Activated CD4-positive, alpha-beta T cell treated with anti-CD3 and anti-CD28 coated beads for 36 hours (primary cell): ENCODE measurements around the gene STAT1. TPM values are rescaled to one million over a fixed set of nuclear protein-coding genes. Genes with fewer than 3 reads are reported as not detected.

Experiments used
- ATAC-seq: fragments of 200-7000 bp; cut with Tn5 transposase; one replicate; pipeline ENCODE4 v1.10.0; 2021; ENCODE audit warnings: mild to moderate bottlenecking, moderate library complexity
- CTCF ChIA-PET: fragments of 350-600 bp; sonication (Branson Sonifier 250); formaldehyde crosslinking; loops from one replicate; lab custom pipeline; 2021; ENCODE audit warnings: antibody characterized with exemption; lab: Charles Lee
- POLR2A ChIA-PET: fragments of 350-600 bp; sonication (Branson Sonifier 250); formaldehyde crosslinking; loops from one replicate; lab custom pipeline; 2021; ENCODE audit warnings: antibody characterized with exemption, inconsistent platforms; lab: Charles Lee
- DNase-seq: peaks from one replicate; pipeline ENCODE4 v3.0.0-alpha.2; 2020
- H3K27ac Mint-ChIP-seq: one replicate; pipeline ENCODE4 v1.8.0; 2021; ENCODE audit warnings: mixed read lengths
- H3K27me3 Mint-ChIP-seq: one replicate; pipeline ENCODE4 v1.8.0; 2021; ENCODE audit warnings: mixed read lengths
- H3K36me3 Mint-ChIP-seq: one replicate; pipeline ENCODE4 v1.8.0; 2021; ENCODE audit warnings: low read depth, mixed read lengths
- H3K4me1 Mint-ChIP-seq: one replicate; pipeline ENCODE4 v1.8.0; 2021; ENCODE audit warnings: mixed read lengths
- H3K4me3 Mint-ChIP-seq: one replicate; pipeline ENCODE4 v1.8.0; 2021; ENCODE audit warnings: mild to moderate bottlenecking, moderate library complexity, mixed read lengths
- H3K9me3 Mint-ChIP-seq: one replicate; pipeline ENCODE4 v1.8.0; 2021; ENCODE audit warnings: low read depth, mixed read lengths
- intact Hi-C, 2 experiments: fragments of 100-400 bp; cut with DNase I in 1 of 2; cut with micrococcal nuclease in 1 of 2; formaldehyde crosslinking; loops; one replicate each; pipeline versions ENCODE4 v1.14.2 to v1.15.1; 2022 to 2024; cut with DNase I, micrococcal nuclease
- total RNA-seq, 2 experiments: library from RNA; stranded (reverse); gene quantifications; one replicate each; pipeline ENCODE4 v1.2.3, GENCODE V29; 2021

STAT1 gene
- total RNA-seq, 2 experiments from 2014 or later, result 317 to 343 TPM

DNA sequence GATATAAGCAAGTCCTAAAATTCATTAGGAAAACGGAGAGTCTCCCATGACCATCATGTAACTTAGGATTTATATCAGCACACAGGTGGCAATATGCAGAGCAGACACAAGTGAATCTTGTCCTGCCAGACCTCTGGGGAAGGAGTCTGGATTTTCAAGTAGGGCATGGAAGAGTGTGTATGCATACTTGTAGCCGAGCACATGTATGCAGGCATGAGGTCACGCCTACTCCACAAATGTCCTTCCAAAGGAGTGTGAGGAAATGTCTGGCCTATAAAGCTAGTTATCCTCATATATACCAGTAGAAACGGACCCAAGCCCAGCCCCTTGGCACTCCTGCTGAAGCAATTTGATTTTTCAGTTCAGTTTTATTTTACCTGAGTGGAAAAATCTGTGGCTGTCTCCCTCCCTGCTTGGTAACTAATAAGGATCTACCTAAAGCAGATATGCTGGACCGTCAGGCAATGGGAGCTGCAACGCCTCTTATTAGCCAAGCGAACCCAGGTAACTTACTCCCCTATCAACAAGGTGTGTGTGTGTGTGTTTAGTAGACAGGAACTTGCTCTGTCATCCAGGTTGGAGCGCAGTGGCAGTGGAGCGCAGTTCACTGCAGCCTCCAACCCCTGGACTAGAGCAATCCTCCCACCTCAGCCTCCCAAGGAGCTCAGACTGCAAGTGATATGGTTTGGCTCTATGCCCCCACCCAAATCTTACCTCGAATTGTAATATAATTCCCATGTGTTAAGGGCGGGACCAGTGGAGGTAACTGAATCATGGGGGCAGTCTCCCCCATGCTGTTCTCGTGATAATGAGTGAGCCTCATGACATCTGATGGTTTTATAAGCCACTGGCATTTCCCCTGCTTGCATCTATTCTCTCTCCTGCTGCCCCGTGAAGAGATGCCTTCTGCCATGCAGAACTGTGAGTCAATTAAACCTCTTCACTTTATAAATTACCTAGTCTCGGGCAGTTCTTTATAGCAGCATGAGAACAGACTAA, 2.8 kb downstream of the STAT1 start:
- peaks cover 6% of the 10 kb centered on the region for H3K9me3 Mint-ChIP-seq
- DNase-seq (peak; percentile 36), ATAC-seq (no peak)
- H3K27ac Mint-ChIP-seq, result no peak overlapping the region
- POLR2A ChIA-PET, result interaction anchor here (0.6 to 3.7 kb wide), 5 partner anchors 9 to 124 kb away, joined by 3 to 24 read pairs (median 3); no protein-coding TSS in a partner anchor
- H3K4me1 Mint-ChIP-seq, result peaks cover 43% of the 10 kb centered on the region
- no peak overlapping the region for H3K4me3 Mint-ChIP-seq
- CTCF ChIA-PET, result interaction anchor here (0.6 to 3.1 kb wide), 8 partner anchors 9 to 522 kb away, joined by 3 to 13 read pairs (median 5); no protein-coding TSS in a partner anchor
- no peaks in the 10 kb centered on the region for H3K27me3 Mint-ChIP-seq
- peaks cover 41% of the 10 kb centered on the region for H3K36me3 Mint-ChIP-seq
- intact Hi-C loops, result loop anchor here in 1 of 2 experiments (10.0 kb wide), 1 partner anchor 606 kb away; the partner anchor contains the start of gene MFSD6

DNA sequence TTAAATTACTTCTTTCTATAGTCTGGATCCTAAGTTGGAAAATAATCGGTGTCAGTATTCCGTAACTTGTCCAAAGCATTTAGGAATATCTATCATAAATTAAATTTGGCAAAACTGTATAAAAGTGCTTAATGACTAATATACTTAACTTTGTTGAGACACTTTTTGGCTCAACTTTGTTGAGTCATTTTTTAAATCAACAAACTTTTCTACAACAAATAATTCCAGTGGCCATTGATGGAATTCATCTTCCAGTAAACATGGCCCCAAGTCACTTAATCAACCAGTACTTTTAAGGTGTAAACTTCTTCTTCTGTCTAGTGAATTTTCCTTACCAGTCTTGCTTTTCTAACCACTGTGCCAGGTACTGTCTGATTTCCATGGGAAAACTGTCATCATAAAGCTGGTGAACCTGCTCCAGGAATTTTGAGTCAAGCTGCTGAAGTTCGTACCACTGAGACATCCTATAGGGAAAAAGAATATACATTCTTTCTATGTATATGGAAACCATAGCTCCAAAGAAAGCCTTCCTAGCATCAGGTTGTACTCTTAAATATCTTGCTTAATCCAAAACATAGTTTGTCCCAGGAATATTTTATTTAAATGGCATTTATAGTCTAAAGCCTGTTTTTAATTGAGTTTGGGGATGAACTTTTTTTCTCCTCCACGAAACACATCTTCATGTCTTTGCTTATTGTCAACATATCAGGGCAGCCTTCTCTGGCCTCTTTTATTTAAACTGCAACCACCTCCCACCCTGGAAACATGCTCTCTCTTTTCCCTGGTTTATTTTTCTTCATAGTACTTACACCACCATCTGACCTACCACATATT, 4.2 kb downstream of the STAT1 start:
- ATAC-seq (no peak), DNase-seq (no peak)
- Mint-ChIP-seq H3K27ac (peak overlapping the region; percentile 73), H3K4me1 (peaks cover 49% of the 10 kb centered on the region), H3K9me3 (peaks cover 4% of the 10 kb centered on the region), H3K36me3 (peaks cover 52% of the 10 kb centered on the region), H3K27me3 (no peaks in the 10 kb centered on the region), H3K4me3 (peak overlapping the region; percentile 28)
- intact Hi-C loops, result loop anchor here in 1 of 2 experiments (10.0 kb wide), 1 partner anchor 605 kb away; the partner anchor contains the start of gene MFSD6
- POLR2A ChIA-PET, result no interaction called here
- CTCF ChIA-PET, result no interaction called here

DNA sequence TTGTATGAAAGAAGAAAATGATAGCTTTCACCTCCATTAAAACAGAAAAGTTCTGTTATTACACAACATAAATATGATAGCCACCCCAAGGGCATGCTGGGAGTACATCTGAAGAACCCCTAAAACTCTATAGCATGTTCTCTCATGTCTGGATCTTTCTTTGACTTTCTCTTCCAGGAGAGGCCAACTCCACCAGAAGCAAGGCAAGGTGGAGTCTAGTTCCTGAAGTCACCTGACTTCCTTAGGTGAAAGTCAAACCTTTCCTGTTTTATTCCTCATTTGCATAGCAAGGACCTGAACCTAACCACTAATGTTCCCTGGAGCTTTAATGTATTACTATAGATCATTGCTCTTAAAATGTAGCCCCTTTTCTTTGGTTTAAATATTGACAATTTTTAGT, 5.7 kb downstream of the STAT1 start:
- intact Hi-C loops, result no loop called here
- DNase-seq (no peak), ATAC-seq (no peak)
- Mint-ChIP-seq H3K27ac (peak overlapping the region; percentile 53), H3K9me3 (peaks cover 17% of the 10 kb centered on the region), H3K36me3 (peaks cover 67% of the 10 kb centered on the region), H3K27me3 (no peaks in the 10 kb centered on the region), H3K4me3 (no peak overlapping the region), H3K4me1 (peaks cover 61% of the 10 kb centered on the region)
- CTCF ChIA-PET, result interaction anchor here (0.6 to 1.2 kb wide), 6 partner anchors 13 to 1298 kb away, joined by 3 to 4 read pairs (median 3); no protein-coding TSS in a partner anchor
- POLR2A ChIA-PET, result interaction anchor here (0.6 kb wide), 1 partner anchor 126 kb away, joined by 3 read pairs; no protein-coding TSS in a partner anchor

DNA sequence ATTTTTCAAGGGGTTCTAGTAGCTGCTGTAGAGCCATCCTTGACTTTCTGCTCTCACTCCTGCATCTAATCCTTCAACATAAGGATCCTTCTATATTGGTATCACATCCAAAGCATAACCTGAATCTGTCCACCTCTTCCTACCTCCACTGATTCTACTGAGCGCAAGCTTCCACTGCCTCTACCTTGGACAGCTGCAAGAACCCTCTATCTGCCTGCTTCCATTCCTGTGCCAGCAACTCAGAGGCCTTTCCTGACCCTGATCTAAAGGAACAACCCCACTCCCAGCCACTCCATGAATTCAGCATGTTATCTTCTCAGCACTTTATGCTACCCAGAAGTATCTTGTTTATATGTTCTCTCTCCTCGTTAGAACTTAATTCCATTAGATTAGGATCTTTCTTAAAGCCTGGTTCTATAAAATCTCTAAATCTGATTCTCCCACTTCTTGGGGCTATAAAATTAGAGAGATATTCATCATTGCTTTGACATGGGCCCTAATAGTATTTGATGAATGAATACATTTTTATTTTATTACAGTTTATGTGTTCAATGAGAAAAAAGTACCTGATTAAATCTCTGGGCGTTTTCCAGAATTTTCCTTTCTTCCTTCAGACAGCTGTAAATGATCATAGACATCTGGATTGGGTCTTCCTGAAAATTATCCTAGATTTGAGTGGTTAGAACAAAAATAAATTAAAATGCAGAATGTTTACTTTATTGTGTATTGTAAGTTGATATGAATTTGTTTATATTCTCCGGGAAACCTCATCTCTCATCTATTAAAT, 6.8 kb downstream of the STAT1 start:
- ChIA-PET POLR2A (no interaction called here), CTCF (interaction anchor here (0.7 to 1.2 kb wide), 6 partner anchors 12 to 43 kb away, joined by 3 to 4 read pairs (median 3); no protein-coding TSS in a partner anchor)
- intact Hi-C loops, result no loop called here
- Mint-ChIP-seq H3K27me3 (no peaks in the 10 kb centered on the region), H3K27ac (peak overlapping the region; percentile 62), H3K4me3 (no peak overlapping the region), H3K9me3 (peaks cover 18% of the 10 kb centered on the region), H3K36me3 (peaks cover 78% of the 10 kb centered on the region), H3K4me1 (peaks cover 68% of the 10 kb centered on the region)
- ATAC-seq (no peak), DNase-seq (no peak)

DNA sequence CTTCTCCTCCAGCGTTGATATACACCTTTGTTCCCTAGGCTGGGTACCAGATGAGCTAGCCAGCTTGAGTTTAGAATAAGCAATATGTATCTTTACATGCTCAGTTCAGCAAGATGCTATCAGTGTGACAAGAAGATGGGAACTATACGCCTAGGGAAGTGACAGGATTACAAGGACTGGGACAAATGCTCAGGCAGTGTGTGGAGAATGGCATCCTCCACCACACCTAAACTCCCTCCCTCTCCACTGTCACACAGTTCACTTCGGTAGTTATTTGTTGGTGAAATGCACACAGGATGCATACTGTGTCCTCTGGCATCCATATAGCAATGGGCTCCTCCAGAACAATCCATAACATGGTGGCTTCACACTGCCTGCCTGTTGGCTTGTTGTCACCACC, 7.7 kb downstream of the STAT1 start:
- Mint-ChIP-seq H3K9me3 (peaks cover 18% of the 10 kb centered on the region), H3K4me1 (peaks cover 69% of the 10 kb centered on the region), H3K27me3 (no peaks in the 10 kb centered on the region), H3K4me3 (no peak overlapping the region), H3K36me3 (peaks cover 86% of the 10 kb centered on the region), H3K27ac (peak overlapping the region; percentile 15)
- ChIA-PET CTCF (no interaction called here), POLR2A (interaction anchor here (1.1 kb wide), 1 partner anchor 109 kb away, joined by 4 read pairs; no protein-coding TSS in a partner anchor)
- intact Hi-C loops, result no loop called here
- no peak for DNase-seq
- no peak for ATAC-seq

DNA sequence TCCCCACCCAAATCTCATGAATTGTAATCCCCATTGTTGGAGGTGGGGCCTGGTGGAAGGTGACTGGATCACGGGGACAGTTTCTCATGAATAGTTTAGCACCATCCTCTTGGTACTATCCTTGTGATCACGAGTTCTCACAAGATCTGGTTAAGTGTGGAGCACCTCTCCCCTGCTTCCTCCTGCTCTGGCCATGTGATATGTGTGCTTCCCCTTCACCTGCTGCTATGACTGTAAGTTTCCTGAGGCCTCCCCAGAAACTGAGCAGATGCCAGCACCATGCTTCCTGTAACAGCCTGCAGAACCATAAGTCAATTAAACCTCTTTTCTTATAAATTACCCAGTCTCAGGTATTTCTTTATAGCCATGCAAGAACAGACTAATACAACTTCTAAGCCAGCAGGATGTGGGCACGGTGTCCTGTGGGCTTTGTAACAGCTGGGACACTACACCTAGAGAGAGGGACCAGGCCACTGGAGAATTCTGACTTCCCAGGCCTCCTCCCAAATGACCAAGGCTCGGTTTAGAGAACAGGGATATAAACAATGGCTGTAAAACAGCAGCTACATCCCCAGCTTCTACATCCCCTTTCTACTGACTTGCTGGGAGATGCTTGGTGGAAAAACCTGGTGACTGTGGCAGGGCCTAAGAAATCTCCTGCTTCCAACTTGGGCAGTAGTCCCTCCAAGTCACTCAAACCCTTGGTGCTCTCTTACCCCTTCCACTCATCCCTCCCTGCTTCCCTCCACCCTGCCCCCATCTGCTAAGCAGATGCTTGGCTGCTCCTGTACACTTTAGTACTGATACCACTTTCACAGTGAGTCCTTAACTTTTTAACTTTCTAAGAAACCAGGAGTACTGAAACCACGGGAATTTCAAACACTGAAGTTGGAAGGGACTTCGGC, 10.3 kb downstream of the STAT1 start:
- H3K27ac Mint-ChIP-seq, result peak overlapping the region; percentile 55
- H3K27me3 Mint-ChIP-seq, result no peaks in the 10 kb centered on the region
- DNase-seq, result no peak
- intact Hi-C loops, result loop anchor here in 1 of 2 experiments (5.0 kb wide), 2 partner anchors 76 to 106 kb away; no protein-coding TSS in a partner anchor
- ATAC-seq, result peak; percentile 40
- POLR2A ChIA-PET, result no interaction called here
- CTCF ChIA-PET, result interaction anchor here (1.4 kb wide), 1 partner anchor 8 kb away, joined by 3 read pairs; no protein-coding TSS in a partner anchor
- no peak overlapping the region for H3K4me3 Mint-ChIP-seq
- peaks cover 100% of the 10 kb centered on the region for H3K36me3 Mint-ChIP-seq
- peaks cover 62% of the 10 kb centered on the region for H3K4me1 Mint-ChIP-seq
- peaks cover 18% of the 10 kb centered on the region for H3K9me3 Mint-ChIP-seq

DNA sequence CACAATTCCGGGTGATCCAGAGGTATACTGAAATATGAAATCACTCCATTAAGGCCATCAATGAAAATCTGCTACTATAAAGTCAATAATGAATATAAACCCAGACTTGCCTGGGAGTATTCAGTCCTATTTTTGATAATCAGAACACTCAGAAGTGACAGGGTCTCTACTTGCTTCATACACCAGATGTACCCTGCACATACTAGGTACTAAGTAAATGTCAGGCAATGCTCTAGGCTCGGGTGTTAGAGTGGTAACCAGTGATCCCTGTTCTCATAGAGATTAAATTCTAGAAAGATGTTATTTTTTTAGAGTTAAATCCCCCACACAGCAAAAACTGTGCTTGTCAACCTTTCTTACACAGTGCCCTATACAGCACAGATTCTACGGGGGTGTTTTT, 12.3 kb downstream of the STAT1 start:
- peak overlapping the region; percentile 68 for H3K27ac Mint-ChIP-seq
- H3K4me1 Mint-ChIP-seq, result peaks cover 58% of the 10 kb centered on the region
- H3K9me3 Mint-ChIP-seq, result peaks cover 24% of the 10 kb centered on the region
- intact Hi-C loops, result loop anchor here in 1 of 2 experiments (2.0 to 5.0 kb wide), 3 partner anchors 27 to 104 kb away; no protein-coding TSS in a partner anchor
- no peak overlapping the region for H3K4me3 Mint-ChIP-seq
- no peak for DNase-seq
- ChIA-PET CTCF (interaction anchor here (1.6 kb wide), 1 partner anchor 12 kb away, joined by 4 read pairs; no protein-coding TSS in a partner anchor), POLR2A (interaction anchor here (1.2 kb wide), 1 partner anchor 13 kb away, joined by 4 read pairs; no protein-coding TSS in a partner anchor)
- no peak for ATAC-seq
- H3K36me3 Mint-ChIP-seq, result peaks cover 97% of the 10 kb centered on the region
- no peaks in the 10 kb centered on the region for H3K27me3 Mint-ChIP-seq

DNA sequence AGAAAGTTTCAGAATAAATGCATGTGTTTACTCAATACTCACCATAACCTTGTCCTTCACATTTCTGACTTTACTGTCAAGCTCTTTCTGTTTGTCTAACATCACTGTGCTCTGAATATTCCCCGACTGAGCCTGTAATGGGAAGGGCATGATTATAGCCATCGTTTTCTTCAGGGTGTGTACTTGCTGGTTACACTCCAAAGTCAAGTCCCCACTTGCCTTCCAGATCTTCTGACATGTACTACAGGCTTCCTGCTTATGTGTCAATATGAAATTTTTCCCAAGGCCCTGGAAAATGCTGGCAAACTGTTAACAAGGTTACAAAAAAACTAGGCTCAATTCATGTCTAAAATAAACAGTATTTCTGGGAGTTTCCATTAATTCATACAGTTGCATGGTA, 12.9 kb downstream of the STAT1 start:
- H3K4me1 Mint-ChIP-seq, result peaks cover 56% of the 10 kb centered on the region
- H3K27ac Mint-ChIP-seq, result peak overlapping the region; percentile 56
- H3K36me3 Mint-ChIP-seq, result peaks cover 97% of the 10 kb centered on the region
- intact Hi-C loops, result loop anchor here in 1 of 2 experiments (2.0 to 5.0 kb wide), 3 partner anchors 26 to 104 kb away; no protein-coding TSS in a partner anchor
- peaks cover 24% of the 10 kb centered on the region for H3K9me3 Mint-ChIP-seq
- H3K4me3 Mint-ChIP-seq, result no peak overlapping the region
- no peak for ATAC-seq
- H3K27me3 Mint-ChIP-seq, result no peaks in the 10 kb centered on the region
- ChIA-PET POLR2A (no interaction called here), CTCF (no interaction called here)
- no peak for DNase-seq

DNA sequence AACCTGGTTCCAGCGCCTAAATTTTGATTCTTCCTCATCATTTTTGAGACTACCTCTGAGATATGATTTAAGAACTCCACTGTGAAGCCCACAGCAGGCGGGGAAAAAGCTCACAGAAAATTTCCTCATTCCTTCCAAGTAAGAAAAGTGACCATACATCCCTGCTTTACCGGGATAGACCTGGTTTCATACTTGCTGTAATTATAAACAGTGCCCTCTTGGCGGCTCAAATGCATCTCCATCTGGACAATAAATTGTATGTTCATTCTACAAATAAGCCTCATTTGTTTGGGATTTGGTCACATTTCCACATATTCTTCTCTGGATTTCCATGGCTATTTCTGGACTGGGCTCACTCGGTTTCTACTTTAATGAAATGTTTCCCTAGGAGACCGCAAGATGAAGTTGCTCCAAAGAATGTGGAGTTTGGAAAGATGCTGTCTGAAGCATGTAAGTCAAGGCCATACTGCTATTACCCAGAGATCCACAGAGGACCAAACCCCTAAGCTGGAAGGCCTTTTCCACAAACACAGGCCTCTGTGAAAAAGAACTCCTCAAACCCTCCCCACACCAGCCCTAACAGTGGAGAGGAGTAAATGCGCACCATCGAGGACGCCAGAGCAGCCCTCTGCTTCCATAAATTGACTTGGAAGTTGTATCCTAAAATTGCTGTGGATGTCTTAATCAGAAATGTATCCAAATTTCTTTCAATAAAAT, 13.9 kb downstream of the STAT1 start:
- Mint-ChIP-seq H3K27me3 (no peaks in the 10 kb centered on the region), H3K36me3 (peaks cover 97% of the 10 kb centered on the region), H3K4me3 (no peak overlapping the region), H3K27ac (no peak overlapping the region), H3K9me3 (peaks cover 31% of the 10 kb centered on the region), H3K4me1 (peaks cover 61% of the 10 kb centered on the region)
- ChIA-PET CTCF (interaction anchor here (0.9 kb wide), 1 partner anchor 15 kb away, joined by 3 read pairs; no protein-coding TSS in a partner anchor), POLR2A (no interaction called here)
- ATAC-seq, result no peak
- intact Hi-C loops, result loop anchor here (2.0 to 5.0 kb wide), 4 partner anchors 25 to 103 kb away; no protein-coding TSS in a partner anchor
- DNase-seq, result no peak
